UCSD-AML1 (cell line): ENCODE results near the gene CCRL2.

Experiments
- DNase-seq: peaks from one replicate; lab custom pipeline; 2025; ENCODE audit not compliant: unreplicated experiment; lab: John Stamatoyannopoulos, UW

Gene CCRL2

DNA sequence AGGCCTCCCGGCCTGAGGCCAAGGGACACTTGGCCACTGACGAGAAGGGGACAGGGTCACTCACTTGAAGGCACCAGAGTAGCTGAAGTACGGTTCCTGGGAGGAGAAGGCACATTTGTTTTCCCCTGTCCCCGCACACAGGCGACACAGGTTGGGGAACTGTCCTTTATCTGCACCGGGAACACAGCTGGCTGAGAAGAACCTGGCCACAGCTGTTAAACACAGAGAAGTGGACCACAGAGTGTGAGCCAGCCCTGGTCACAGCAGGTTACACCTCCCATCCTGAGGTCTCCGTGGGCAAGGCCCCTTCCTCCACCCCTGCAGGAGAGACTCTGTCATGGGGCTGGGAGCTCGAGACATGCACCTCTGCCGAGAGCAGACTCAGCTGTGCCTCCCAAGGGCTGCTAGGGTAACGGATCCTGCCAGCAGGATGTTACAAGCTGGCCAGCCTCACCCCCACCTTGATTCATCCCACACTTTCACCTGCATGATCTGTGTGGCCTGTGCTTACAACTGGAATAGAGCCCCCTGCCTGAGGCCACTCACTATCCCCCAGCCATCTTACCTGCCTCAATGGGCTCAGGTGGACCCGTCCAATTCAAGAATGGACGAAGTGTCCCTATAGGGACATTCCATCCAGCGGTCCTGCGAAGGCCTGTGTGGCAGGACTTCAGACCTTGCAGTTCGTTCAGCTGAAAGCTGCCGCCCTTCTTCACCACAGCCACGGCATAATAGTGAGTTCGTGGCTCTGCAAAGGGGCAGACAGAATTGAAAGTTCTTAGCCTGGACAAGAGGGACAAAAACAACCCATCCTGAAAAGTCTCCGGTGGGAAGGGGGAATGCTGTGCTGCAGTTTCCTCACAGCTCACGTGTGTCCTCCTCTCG lies 48.4 kb downstream of the CCRL2 start:
- no peak for DNase-seq

DNA sequence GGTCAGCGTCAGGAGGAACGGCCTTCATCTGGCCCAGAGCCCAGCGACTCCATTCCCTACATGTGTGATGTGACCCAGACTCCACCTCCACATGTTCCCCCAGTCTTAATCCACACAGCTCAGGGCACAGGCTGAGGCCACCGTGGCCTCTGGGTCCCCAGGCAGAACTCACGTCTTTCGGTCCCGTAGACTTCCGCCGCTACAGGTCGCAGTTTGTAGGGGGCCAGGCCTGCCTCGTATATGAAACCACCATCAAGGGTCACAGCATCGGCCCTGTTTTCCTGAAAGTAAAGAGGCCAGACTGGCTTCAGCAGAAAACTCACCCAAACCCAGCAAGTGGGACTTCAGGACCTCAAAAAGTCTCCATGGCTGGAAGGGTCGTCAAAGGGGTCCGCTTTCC lies 49.1 kb downstream of the CCRL2 start:
- DNase-seq: no peak
